HG03280 (cell line): ENCODE results near the gene TOE1.
A peak's percentile ranks its signal among the peaks of the same experiment; 100 is the strongest.
"Not testable (repeated sequence)": the region's sequence is repeated elsewhere in the genome, so short reads cannot be mapped to it uniquely, and the experiment has no call there.

Experiments used
- ATAC-seq: cut with Tn5 transposase; IDR thresholded peaks from one replicate; pipeline ENCODE4 v1.9.1; 2021; ENCODE audit warnings: mild to moderate bottlenecking, moderate library complexity; ENCODE audit not compliant: unreplicated experiment

Gene TOE1

GRCh38 chr1:45354838-45355237 lies 14.9 kb downstream of the TOE1 start:
- no peak for ATAC-seq

- ATAC-seq = no peak
These were observed 15.7 kb downstream of the TOE1 start for GRCh38 chr1:45355683-45356082.

- ATAC-seq = no peak
These were observed 16.2 kb downstream of the TOE1 start for GRCh38 chr1:45356186-45356585.

GRCh38 chr1:45359882-45360513 lies 20.0 kb downstream of the TOE1 start:
- ATAC-seq = no peak

- not testable (repeated sequence) for ATAC-seq
These were observed 21.0 kb downstream of the TOE1 start for GRCh38 chr1:45360981-45361380.

GRCh38 chr1:45364294-45364693 lies 24.3 kb downstream of the TOE1 start:
- no peak for ATAC-seq

GRCh38 chr1:45365051-45365450 lies 25.1 kb downstream of the TOE1 start:
- peak; percentile 87 for ATAC-seq

GRCh38 chr1:45370575-45370974 lies 30.6 kb downstream of the TOE1 start:
- peak; percentile 74 for ATAC-seq

- no peak for ATAC-seq
These were observed 33.6 kb downstream of the TOE1 start for GRCh38 chr1:45373573-45373972.

GRCh38 chr1:45375104-45376090 lies 35.4 kb downstream of the TOE1 start:
- no peak for ATAC-seq

GRCh38 chr1:45378184-45378583 lies 38.2 kb downstream of the TOE1 start:
- ATAC-seq = no peak

GRCh38 chr1:45379524-45379923 lies 39.6 kb downstream of the TOE1 start:
- ATAC-seq = no peak

GRCh38 chr1:45380125-45380524 lies 40.2 kb downstream of the TOE1 start:
- no peak for ATAC-seq

- ATAC-seq = no peak
These were observed 40.8 kb downstream of the TOE1 start for GRCh38 chr1:45380730-45381129.

GRCh38 chr1:45381243-45381642 lies 41.3 kb downstream of the TOE1 start:
- no peak for ATAC-seq

GRCh38 chr1:45383191-45383590 lies 43.2 kb downstream of the TOE1 start:
- ATAC-seq = no peak

- ATAC-seq = not testable (repeated sequence)
These were observed 44.2 kb downstream of the TOE1 start for GRCh38 chr1:45384213-45384612.

- no peak for ATAC-seq
These were observed 45.3 kb downstream of the TOE1 start for GRCh38 chr1:45385302-45385701.

- ATAC-seq = no peak
These were observed 46.2 kb downstream of the TOE1 start for GRCh38 chr1:45386219-45386618.
